ENCODE measurements around the gene PCDHB12. TPM values are rescaled to one million over a fixed set of nuclear protein-coding genes. Genes with fewer than 3 reads are reported as not detected.

PCDHB12 gene
- total and polyA plus RNA-seq, 9 of the 15 experiments (the other 6 are each of a cell fraction or from before 2014, with no cell fraction given): not detected

- TF ChIP-seq MYC (IDR thresholded peaks at IDR 0.05; ENCODE audit: low read depth, low read length) (no peak), MYC (CRISPR knock-in tag; IDR thresholded peaks at IDR 0.05; ENCODE audit: borderline replicate concordance, low read depth) (no peak), FOXA3 (CRISPR knock-in tag; conservative IDR thresholded peaks at IDR 0.05 in 1 of 2, IDR thresholded peaks at IDR 0.05 in 1 of 2) (no peak), DNMT1 (IDR thresholded peaks at IDR 0.05) (no peak), CEBPB (tag; IDR thresholded peaks at IDR 0.05) (peak; percentile 51), CEBPG (CRISPR knock-in tag; IDR thresholded peaks at IDR 0.05) (no peak), CEBPG (tag; conservative IDR thresholded peaks at IDR 0.05 in 1 of 2, IDR thresholded peaks at IDR 0.05 in 1 of 2) (peak; percentile 59 to 85), FOS (IDR thresholded peaks at IDR 0.05; ENCODE audit: extremely low read depth, insufficient read length) (no peak), RAD21 (CRISPR knock-in tag; conservative IDR thresholded peaks at IDR 0.05 in 1 of 2, IDR thresholded peaks at IDR 0.05 in 1 of 2) (no peak), ELF1 (tag; IDR thresholded peaks at IDR 0.05) (no peak)
- TF ChIP-seq, protein P1, sequence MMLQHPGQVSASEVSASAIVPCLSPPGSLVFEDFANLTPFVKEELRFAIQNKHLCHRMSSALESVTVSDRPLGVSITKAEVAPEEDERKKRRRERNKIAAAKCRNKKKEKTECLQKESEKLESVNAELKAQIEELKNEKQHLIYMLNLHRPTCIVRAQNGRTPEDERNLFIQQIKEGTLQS (IDR thresholded peaks at IDR 0.05): peak; percentile 50; the same call in 1 of the 2 replicates
- TF ChIP-seq, protein P1 (CRISPR knock-in tag; conservative IDR thresholded peaks at IDR 0.05): no peak
- TF ChIP-seq, protein P2, sequence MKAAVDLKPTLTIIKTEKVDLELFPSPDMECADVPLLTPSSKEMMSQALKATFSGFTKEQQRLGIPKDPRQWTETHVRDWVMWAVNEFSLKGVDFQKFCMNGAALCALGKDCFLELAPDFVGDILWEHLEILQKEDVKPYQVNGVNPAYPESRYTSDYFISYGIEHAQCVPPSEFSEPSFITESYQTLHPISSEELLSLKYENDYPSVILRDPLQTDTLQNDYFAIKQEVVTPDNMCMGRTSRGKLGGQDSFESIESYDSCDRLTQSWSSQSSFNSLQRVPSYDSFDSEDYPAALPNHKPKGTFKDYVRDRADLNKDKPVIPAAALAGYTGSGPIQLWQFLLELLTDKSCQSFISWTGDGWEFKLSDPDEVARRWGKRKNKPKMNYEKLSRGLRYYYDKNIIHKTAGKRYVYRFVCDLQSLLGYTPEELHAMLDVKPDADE (conservative IDR thresholded peaks at IDR 0.05; ENCODE audit: control insufficient read depth, low read depth, low read length): no peak
- 0% methylated on average over 1 of the region's 1 CpG for WGBS (ENCODE audit: insufficient coverage, low coverage, missing lambda C conversion rate)
- ChIA-PET CTCF (ENCODE audit: low intra/inter-chr PET ratio) (no interaction called here), POLR2A (no interaction called here)
- no peaks in the 10 kb centered on the region for H3K4me1 ChIP-seq (replicated peaks in 1 of 2; ENCODE audit: control insufficient read depth in 2 of 2, insufficient read depth in 2 of 2, low read length in 2 of 2)
- H3K27ac ChIP-seq (ENCODE audit: extremely low read depth, low read depth, low read length): no peak overlapping the region
- in situ Hi-C loops (cut with MboI): no loop called here
- no peak for DNase-seq (ENCODE audit: extremely low read depth in 1 of 4, low spot score in 3 of 4)
- no peak for FAIRE-seq
- H3K4me3 ChIP-seq: no peak overlapping the region
- no peaks in the 10 kb centered on the region for H3K79me2 ChIP-seq (ENCODE audit: control insufficient read depth, insufficient read depth, low read length)
- H3K9me1 ChIP-seq (ENCODE audit: control insufficient read depth, insufficient read depth, low read length): no peaks in the 10 kb centered on the region
- no peak overlapping the region for H2AFZ ChIP-seq (ENCODE audit: low read depth, low read length)
- ATAC-seq: no peak
- H3K9me3 ChIP-seq (replicated peaks; ENCODE audit: control insufficient read depth, insufficient read depth, low read depth, low read length): no peaks in the 10 kb centered on the region
- no peak overlapping the region for H3K9ac ChIP-seq (ENCODE audit: insufficient read depth in 1 of 2, low read depth in 2 of 2, low read length in 2 of 2)
- H4K20me1 ChIP-seq (replicated peaks; ENCODE audit: control insufficient read depth, insufficient read depth, low read length): no peaks in the 10 kb centered on the region
- BruUV-seq (replicated peaks): no TSS peak
- no peaks in the 10 kb centered on the region for H3K36me3 ChIP-seq (ENCODE audit: control insufficient read depth, insufficient read depth, low read length)
- H3K4me2 ChIP-seq (ENCODE audit: insufficient read depth, low read length): no peak overlapping the region
- H3K27me3 ChIP-seq (ENCODE audit: control insufficient read depth in 2 of 2, insufficient read depth in 2 of 2, low read length in 2 of 2): peaks cover 8 to 19% of the 10 kb centered on the region in 2 experiments; a peak in 3 of 5 replicates
- intact Hi-C loops (cut with micrococcal nuclease): loop anchor here (1.0 kb wide), 1 partner anchor 11 kb away; the partner anchor contains the start of gene PCDHB9
Measured at GRCh38 chr5:141175933-141176332, 32.6 kb upstream of the PCDHB12 start.
